ENCODE data around the gene CACNG7.

The CACNG7 gene

DNA sequence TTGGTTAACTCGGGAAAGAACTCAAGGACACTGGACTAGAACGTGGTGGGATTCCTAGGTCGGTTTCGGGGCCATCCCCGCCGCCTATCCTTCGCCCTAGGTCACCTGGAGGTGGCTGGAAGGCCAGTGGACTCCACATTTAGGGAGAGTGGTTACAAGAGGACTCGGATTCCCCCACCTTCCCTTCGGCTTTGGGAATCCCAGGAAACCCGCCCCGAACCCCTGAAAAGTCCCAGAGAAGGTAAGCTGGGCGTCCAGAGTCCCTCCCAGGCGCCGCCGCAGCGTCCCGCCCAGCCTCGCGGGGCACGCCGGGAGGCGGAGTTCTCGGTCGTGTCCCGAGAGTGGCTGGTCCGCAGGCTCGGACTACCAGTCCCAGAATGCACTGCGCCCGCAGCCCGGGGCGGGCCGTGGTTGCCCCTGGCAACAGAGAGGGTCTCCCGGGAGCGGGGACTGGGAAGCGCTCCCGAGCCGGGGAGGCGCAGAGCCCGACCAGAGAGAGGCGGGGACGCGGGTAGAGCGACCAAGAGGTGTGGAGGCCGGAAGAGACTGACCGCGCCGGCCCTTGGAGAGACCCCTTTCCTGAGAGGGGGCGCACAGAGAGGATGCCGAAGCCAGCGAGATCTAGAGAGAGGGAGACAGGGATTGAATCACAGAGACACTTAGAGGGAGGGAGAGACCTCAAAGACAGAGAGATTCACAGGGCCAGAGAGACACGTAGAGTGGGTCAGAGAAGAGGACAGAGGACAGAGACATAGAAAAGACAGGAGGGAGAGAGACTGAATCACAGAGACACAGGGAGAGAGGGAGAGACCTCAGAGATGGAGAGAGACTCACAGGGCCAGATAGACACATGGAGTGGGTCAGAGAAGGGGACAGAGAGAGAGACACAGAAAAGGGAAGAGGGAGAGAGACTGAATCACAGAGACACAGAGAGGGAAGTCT lies 29.7 kb upstream of the CACNG7 start:
- DNase-seq, result peak; percentile 88

DNA sequence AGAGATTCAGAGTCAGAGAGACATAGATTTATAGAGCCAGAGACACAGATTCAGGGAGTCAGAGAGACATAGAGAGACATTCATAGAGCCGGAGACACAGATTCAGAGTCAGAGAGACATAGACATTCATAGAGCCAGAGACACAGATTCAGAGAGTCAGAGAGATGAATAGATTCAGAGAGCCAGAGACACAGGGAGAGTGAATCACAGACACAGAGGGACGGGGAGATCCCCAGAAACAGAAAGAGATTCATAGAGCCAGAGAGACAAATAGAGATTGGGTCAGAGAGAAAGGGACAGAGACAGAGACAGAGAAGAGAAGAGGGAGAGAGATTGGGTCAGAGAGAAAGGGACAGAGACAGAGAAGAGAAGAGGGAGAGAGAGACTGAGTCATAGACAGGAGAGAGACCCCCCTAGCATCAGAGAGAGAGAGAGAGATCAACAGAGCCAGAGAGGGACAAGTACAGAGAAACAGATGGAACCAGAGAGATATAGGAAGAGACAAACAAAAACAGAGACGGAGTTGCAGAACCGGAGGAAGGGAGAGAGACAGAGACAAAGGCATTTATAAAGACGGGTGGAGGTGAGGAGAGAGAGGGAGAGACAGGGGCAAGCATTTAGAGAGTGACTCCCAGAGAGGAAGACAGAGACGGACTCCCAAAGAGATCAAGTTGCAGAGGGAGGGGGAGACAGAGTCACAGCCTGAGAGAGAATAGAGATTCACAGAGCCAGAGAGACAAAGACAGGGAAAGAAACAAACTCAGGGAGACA lies 28.2 kb upstream of the CACNG7 start:
- DNase-seq, result no peak

DNA sequence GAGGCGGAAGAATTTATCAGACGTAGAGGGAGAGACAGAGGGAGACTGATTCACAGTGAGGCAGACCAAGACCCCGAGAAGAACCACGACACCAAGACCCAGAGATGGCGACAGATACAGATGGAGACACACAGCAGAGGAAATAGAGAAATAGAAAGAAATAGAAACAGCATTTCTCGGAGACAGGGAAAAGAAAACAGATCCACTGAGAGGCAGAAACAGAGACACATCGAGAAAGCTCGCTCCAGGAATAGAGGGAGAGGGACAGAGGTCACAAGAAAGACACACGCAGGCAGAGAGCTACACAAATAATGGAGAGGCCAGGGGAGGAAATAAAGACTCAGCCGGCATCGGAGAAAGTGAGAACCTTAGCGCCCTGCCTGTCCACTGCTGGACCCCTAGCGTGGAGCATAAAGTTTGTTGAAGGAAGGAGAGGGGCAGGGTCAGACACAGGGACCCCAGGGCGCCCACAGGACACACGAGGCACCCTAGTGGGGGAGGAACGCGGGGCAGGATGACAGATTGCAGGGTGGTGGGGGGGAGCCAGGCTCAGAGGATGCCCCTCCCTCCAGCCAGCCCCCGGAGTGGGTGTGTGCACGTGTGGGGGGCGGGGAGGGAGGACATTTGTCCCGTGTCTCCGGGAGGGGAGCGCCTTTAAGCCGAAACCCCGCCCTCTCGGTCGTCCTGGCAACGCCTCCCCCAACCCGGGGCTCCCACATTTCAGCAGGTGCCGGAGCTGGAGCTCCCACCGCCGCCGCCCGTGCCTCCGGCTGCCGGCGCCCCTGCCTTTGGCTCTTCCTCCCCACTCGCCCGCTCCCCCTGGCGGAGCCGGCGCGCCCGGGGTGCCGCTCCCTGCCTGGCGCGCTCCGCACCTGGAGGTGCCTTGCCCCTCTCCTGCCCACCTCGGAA lies 27.3 kb upstream of the CACNG7 start, which contains the start of gene PRKCG:
PRKCG (plus strand) TSS at position 716 of the 909 bp plus-strand sequence. CDS start 298 bp downstream, outside the sequence.
- DNase-seq, result peak; percentile 74

DNA sequence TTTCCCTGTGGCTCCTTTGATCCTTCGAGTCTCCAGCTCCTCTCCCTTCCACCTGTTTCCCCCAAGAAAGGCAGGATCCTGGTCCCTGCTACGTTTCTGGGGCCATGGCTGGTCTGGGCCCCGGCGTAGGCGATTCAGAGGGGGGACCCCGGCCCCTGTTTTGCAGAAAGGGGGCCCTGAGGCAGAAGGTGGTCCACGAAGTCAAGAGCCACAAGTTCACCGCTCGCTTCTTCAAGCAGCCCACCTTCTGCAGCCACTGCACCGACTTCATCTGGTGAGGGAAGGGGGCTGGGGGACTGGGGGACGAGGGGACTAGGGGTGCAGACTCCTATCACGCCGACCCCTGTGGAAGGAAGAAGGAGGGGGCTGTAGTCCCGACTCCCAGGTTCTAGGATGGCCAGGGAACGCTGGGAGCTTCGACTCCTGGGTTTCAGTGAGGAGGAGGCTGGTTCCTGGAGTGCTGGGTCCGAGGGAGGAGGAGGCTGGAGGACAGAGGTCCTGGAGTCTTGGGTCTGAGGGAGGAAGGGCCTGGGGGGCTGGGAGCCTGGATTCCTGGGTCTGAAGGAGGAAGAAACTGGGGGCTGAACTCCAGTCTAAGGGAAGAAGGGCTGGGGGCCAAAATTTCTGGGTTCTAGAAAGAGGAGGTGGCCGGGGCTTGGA lies 26.6 kb upstream of the CACNG7 start:
- DNase-seq, result no peak

DNA sequence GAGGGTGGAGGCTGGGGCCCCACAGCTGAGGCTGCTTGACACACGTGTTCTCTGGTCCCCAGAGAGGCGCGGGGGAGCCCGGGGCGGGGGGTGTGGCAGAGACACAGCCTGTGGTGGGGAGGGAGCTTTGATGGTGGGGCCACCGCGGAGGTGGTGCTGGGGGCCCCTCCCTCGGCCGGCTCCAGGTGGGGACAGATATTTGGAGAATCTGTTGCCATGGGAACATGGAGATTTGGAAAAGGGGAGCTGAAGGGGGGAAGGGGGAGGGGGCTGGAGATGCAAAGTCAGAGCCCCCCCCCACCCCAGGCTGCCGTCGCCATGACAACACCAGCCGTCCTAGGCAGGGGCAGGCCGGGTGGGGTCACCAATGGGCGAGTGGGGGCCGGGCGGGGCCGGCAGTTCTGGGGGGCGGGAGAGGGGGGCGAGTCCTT lies 25.8 kb upstream of the CACNG7 start:
- peak; percentile 53 for DNase-seq

DNA sequence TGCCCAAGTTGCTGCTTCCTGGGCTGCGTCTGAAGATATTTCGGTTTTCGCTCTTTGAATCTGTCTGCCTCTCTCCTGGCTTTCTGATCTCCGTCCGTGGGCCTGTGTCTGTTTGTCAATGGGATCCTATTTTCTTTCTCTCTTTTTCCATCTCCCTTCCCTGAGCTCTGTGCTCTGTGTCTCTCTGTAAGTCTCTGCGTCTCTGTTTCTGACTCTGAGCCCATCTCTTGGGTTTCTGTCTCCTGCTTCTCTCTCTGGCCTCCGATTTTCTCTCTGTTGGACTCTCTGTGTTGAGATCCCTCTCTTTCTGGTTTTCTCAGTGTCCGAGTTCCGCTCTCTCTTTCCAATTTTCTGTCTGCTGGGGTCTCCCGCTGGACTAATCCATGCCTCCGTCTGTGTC lies 25.3 kb upstream of the CACNG7 start:
- DNase-seq, result no peak

DNA sequence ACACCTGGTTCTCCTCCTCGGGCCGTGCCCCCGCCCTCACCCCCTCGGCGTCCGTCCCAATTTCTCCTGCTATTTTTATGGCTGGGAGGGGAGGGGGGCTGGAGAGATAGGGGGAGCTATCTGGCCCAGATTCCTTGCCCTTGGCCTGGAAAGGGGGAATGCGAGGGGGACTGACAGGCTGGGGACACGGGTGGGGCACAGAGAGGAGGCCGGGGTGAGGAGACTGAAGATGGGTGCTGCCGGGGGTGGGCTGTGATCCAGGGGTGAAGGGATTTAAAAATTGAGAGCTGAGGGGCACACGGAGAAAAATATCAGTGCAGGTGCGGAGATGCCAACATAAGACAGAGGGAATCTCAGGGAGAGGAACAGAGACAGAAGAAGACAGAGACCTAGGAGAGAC lies 24.8 kb upstream of the CACNG7 start:
- no peak for DNase-seq

DNA sequence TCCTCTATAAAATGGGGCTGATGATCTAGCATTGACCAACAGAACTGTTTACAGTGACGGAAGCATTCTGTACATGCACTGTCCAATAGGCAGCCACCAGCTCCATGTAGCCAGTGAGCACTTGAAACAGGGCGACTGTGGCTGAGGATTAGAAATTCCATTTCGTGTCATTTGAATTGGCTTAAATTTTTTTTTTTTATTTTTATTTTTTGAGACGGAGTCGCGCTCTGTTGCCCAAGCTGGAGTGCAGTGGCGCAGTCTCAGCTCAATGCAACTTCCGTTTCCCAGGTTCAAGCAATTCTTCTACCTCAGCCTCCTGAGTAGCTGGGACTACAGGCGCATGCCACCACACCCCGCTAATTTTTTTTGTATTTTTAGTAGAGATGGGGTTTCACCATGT lies 24.0 kb upstream of the CACNG7 start:
- DNase-seq, result no peak

DNA sequence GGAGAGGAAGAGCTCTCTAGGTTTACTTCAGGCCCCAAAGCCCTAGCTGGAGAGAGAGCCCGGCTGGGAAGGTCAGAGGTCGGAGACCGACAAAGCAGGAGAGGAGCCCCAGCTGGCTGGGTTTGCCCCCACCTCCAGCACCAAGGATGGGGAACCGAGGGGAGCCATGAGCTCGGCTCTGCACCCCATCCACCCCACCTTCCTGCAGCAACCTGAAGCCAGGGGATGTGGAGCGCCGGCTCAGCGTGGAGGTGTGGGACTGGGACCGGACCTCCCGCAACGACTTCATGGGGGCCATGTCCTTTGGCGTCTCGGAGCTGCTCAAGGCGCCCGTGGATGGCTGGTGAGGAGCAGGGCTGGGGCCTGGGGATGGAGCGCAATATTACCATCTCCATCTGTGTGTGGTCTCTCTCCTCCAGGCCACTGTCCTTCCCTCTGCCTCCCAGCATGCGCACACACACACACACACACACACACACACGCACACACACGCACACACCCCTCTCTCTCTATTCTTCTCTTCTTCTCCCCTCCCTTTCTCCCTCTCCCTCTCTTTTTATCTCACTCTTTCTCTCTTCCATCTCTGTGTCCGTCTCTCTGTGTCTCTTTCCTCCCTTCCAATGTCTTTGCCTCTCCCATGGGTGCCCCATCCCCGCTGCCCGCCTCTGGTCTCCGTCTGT lies 16.6 kb upstream of the CACNG7 start:
- DNase-seq, result no peak

DNA sequence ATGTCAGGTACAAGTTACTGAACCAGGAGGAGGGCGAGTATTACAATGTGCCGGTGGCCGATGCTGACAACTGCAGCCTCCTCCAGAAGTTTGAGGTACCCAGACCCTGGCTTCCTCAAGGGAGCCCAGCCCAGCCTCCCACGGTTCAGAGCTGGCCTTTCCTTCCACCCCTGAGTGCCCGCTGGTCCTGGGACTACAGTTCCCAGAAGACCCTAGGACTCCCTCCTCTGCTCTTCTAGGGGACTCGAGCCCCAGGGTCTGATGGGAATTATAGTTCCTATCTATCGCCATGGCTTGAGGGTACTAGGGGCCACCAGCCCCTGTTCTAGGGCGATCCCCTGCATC lies 16.1 kb upstream of the CACNG7 start:
- DNase-seq, result no peak

DNA sequence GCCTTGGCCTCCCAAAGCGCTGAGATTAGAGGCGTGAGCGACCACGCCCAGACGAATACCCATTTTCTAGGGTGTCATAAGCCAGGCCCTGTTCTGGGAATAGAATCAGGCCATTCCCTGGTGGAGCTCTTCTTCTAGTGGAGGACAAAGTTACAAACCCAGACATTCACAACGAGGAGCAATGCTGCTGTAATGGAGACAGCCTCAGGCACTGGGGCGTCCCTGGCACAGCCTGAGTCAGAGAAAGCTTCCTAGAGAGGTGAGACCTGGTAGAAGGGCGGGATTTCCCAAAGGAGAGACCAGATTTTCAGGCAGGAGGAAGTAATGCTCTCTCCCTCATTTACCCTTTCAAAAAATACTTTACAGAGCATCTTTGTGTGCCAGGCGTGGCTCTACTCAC lies 14.4 kb upstream of the CACNG7 start:
- no peak for DNase-seq

DNA sequence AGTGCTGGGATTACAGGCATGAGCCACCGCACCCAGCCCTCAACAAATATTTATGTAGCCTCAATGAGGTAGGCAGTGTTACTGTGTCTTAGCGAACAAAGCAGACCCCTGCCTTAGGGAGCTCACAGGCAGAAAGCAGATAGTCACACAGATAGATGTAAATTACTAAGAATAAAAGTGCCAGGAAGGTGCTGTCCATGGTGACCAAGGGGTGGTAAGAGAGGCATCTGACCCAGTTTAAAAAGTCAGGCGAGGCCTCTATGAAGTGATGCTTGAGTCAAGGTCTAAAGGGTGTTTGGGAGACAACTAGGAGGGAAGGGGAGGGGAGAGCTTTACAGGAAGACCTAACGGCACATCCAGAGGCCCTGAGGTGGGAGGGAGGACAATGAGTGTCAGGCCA lies 12.4 kb upstream of the CACNG7 start:
- DNase-seq, result no peak

DNA sequence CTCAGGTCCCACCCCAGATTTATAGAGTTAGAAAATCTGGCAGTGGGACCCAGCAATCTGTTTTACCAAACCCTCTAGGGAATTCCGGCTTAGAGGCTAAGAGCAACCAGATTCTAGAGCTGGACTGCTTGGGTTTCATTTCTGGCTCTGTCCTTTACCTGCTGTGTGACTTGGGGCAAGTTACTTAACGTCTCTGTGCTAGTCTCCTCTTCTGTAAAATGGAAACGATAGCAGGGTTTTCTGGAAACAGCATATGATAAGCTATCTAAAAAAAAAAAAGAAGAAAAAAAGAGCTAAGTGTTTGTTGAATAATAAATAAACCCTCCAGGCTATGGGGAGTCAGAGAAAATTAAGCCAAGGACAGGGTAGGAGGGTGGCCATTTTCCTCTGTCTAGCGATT lies 11.6 kb upstream of the CACNG7 start:
- DNase-seq, result no peak

DNA sequence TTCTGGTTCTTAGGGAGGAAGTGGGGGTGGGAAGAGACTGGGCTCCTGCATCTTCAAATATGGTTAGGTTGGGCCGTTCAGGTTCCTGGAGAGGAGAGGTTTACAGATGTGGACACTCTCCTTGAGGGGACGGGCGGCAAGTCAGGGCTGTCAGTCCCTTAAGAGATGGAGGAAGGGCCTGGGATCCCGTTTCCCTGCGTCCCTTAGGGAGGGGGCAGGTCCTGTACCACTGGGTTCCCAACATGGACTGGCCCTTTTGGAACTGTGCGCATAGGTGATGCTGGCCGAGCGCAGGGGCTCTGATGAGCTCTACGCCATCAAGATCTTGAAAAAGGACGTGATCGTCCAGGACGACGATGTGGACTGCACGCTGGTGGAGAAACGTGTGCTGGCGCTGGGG lies 10.9 kb upstream of the CACNG7 start:
- DNase-seq, result no peak

DNA sequence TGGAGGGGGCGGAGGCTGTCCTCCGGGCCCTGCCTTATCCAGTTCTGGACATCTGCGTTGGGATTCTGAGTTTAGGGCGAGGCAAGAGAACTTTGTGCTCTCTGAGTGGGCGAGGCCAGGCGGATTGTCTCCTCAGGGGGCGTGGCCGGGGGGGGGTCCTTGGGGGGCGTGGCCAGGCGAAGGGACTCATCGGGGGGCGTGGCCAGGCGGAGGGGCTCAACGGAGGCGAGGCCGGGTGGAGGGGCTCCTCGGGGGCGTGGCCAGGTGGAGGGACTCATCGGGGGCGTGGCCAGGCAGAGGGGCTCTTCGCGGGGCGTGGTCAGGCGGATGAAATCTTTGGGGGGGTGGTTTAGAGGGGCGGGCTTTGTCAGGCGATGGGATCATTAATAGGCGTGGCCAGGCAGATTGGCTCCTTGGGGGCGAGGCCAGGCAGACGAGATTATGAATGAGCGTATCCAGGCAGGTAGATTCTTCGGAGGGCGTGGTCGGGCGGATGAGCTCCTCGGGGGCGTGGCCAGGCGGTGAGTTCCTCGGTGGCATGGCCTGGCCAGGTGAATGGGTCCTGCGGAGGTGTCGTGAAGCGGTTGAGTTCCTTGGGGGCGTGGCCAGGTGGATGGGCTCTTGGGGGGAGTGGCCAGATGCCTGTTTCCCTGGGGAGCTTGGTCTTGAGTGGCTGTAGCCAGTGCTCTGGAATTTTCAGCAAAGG lies 10.3 kb upstream of the CACNG7 start:
- no peak for DNase-seq

DNA sequence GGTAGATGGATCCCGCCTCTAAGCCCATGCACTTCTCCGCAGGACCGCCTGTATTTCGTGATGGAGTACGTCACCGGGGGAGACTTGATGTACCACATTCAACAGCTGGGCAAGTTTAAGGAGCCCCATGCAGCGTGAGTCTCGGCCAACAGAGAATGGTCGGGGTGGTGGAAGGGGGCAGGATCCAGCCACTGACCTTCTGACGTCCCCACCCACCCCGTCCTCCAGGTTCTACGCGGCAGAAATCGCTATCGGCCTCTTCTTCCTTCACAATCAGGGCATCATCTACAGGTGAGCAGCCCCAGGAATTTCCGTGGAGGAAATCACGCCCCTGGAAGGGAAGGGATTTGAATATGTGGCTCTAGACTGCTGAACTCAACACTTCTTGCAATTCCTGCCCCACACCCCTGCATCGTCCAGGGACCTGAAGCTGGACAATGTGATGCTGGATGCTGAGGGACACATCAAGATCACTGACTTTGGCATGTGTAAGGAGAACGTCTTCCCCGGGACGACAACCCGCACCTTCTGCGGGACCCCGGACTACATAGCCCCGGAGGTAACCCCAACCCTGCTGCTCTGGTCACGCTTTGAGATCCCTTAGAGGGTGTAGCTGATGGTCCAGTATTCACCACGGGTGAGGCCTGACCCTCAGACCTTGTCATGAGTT lies 8.8 kb upstream of the CACNG7 start:
- peak; percentile 9 for DNase-seq

DNA sequence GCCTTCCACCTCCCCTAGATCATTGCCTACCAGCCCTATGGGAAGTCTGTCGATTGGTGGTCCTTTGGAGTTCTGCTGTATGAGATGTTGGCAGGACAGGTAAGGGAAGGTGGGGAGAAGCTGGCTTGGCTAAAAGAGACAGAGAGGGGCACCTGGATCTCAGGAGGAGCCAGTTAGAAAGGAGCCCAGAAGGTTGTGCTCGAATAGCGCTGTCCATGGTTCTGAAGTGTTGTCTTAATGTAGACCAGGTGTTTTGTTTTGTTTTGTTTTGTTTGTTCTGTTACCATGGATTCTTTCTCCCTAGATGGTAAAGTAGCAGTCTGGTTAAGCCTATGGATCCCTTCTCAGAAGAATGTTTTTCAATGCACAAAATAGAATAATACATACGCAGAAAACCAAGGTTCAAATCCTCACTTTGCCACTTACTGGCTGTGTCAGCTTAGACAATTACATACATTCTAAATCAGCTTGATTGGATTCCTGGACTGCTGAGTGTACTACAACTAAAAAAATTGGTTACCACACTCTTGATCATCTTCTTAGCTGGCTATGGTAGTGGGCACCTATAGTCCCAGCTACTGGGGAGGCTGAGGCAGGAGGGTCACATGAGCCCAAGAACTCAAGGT lies 5.9 kb upstream of the CACNG7 start:
- no peak for DNase-seq

DNA sequence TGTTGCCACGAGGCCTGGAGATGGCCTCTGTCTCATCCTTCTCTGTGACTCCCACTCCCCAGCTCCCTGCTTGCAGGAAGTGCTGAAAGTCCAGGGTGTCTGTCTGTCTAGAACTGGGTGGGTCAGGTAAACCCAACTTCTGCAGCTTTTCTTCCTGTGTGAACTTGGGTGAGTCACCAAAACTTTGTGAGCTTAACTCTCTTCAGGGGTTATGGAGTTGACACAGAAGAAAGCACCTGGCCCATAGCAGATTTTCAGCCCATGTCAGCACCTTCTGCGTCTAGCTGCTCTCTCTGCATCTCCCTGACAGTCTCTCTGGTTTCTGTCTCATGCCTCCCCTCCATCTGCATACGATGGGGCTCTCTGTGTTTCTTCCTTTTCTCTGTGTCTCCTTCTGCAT lies 4.2 kb upstream of the CACNG7 start:
- DNase-seq, result no peak

DNA sequence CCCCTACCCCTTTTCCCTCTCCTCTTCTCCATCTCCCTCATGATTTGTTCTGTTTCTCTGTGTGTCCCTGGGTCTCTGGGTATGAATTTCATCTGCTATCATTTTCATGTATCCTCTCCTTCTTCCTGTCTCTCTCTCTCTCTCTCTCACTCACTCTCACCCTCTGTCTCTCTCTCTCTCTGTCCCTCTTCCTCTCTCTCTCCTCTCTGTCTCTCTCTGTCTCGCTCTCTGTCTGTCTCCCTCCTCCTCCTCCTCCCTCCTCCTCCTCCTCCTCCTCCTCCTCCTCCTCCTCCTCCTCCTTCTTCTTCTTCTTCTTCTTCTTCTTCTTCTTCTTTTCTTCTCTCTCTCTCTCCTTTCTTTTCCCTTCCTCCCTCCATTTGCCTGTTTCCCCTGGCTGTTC lies 3.3 kb upstream of the CACNG7 start:
- DNase-seq, result no peak

Data from CD4-positive, alpha-beta T cell treated with Interleukin-15 for 1 hour (primary cell).